Heart right ventricle (tissue), 16 donors: Measurements from ENCODE around the gene NOS1AP. TPM values are rescaled to one million over a fixed set of nuclear protein-coding genes. Genes with fewer than 3 reads are reported as not detected.

ENCODE experiments used
- ATAC-seq, 8 donors: fragments of 200-7000 bp; cut with Tn5 transposase; one replicate each; pipeline ENCODE4 v1.9.1; 2020; ENCODE audit warnings: mild to moderate bottlenecking in 8 of 8, moderate library complexity in 8 of 8, moderate number of reproducible peaks in 1 of 8
- DNase-seq, 2 donors: peaks; one replicate each; pipeline ENCODE4 v3.0.0-alpha.2; 2020
- H3K27ac ChIP-seq, 10 donors: fragments of 200-600 bp; sonication (generic) in 2 of 10; one replicate each; pipeline versions ENCODE4 v1.5.0 to v1.8.0; 2020 to 2022; ENCODE audit warnings: mild to moderate bottlenecking in 3 of 10
- H3K27me3 ChIP-seq, 7 donors: fragments of 200-600 bp; one replicate each; pipeline ENCODE4 v1.8.0; 2021 to 2022; ENCODE audit warnings: mild to moderate bottlenecking in 2 of 7
- H3K36me3 ChIP-seq, 9 donors: fragments of 200-600 bp; sonication (generic) in 1 of 9; one replicate each; pipeline versions ENCODE4 v1.5.0 to v1.8.0; 2020 to 2022; ENCODE audit warnings: mild to moderate bottlenecking in 2 of 9
- H3K4me1 ChIP-seq, 9 donors: fragments of 200-600 bp; sonication (generic) in 1 of 9; one replicate each; pipeline versions ENCODE4 v1.5.0 to v1.8.0; 2020 to 2022; ENCODE audit warnings: mild to moderate bottlenecking in 4 of 9
- H3K4me3 ChIP-seq, 10 donors: fragments of 200-600 bp; sonication (generic) in 2 of 10; one replicate each; pipeline versions ENCODE4 v1.5.0 to v1.8.0; 2020 to 2022; ENCODE audit warnings: mild to moderate bottlenecking in 7 of 10, moderate library complexity in 2 of 10
- H3K9me3 ChIP-seq, 11 donors: fragments of 200-600 bp in 10 of 11; sonication (generic) in 2 of 11; one replicate each; pipeline versions ENCODE4 v1.5.0 to v1.8.0; 2013 to 2022; ENCODE audit warnings: mild to moderate bottlenecking in 2 of 11, control low read depth in 1 of 11, moderate library complexity in 1 of 11
- CTCF ChIP-seq, 9 donors: fragments of 200-600 bp; sonication (generic) in 2 of 9; IDR thresholded peaks; one replicate each; pipeline versions ENCODE4 v1.5.0 to v1.8.0; 2021 to 2022; ENCODE audit warnings: antibody characterized with exemption in 9 of 9, mild to moderate bottlenecking in 5 of 9, moderate library complexity in 1 of 9
- WGBS, 2 donors: extraction: QIAGEN DNeasy Blood & Tissue Kit; methylation state at CpG; one replicate each; pipeline ENCODE4 v1.1.7; 2013; ENCODE audit warnings: inconsistent platforms in 1 of 2; 5-methylcytosine and 5-hydroxymethylcytosine counted together
- intact Hi-C, 10 donors: fragments of 100-400 bp; cut with DNase I; formaldehyde crosslinking; loops; one replicate each; pipeline versions ENCODE4 v1.11.1 to v1.14.2; 2022
- polyA plus RNA-seq, 2 donors: library from polyadenylated mRNA; stranded (reverse); fragments of 200-250 nt; gene quantifications; one replicate each; pipeline ENCODE4 v1.2.3, GENCODE V29; 2013
- total RNA-seq, 10 donors: library from RNA; stranded (reverse); fragmentation: NEBNext Ultra II Directional in 3 of 10; extraction: Animal tissue kit (Norgen Biotek cat#: 25700) in 3 of 10; gene quantifications; one replicate each; pipeline versions ENCODE4 v1.2.1 to v1.2.4, GENCODE V29; 2021 to 2023
- donor health status: Arrhythmogenic right ventricular cardiomyopathy.
- donor health status: ischemic (EF 13 %, LVEDD 7.1; RV severe dilation, severe dysfunction).
- donor health status: healthy with polysubstance abuse.
- donor health status: DM: no; HTN: yes; CAD: no.
- donor health status: DM: no; HTN: no; CAD: no.
- donor health status: ischemic (EF 25% LVEDD 6.9; RV normal size, moderate dysfunction).
- donor health status: ischemic (EF 25% LVEDD 5.7; RV mildly dilated, moderate dysfunction).
- donor health status: healthy.
- donor health status: DM: yes; HTN: yes; CAD: no.
- donor health status: Ischemic cardiomyopathy.
- donor health status: ischemic (EF 35%, LVEDD 5.7; RV mildly dilated, moderate dysfunction).
- donor health status: nonischemic (EF 11% LVEDD 7.7; RV severe dilation, severe dysfunction).
- donor health status: DM: yes; HTN: yes; CAD: no.
- donor health status: PGD.
- donor health status: ischemic (EF 29% LVEDD 5.4; RV normal size, mild dysfunction).
- donor health status: nonischemic (EF 23%, LVEDD 6.1; RV moderate dilation, normal function).

The NOS1AP gene
- total and polyA plus RNA-seq, 12 donors, result 0.19 to 7.1 (median 4.6) TPM

- Histone ChIP-seq H3K4me3 (no peak overlapping the region), H3K27ac (no peak overlapping the region), H3K9me3 (no peaks in the 10 kb centered on the region), H3K4me1 (peaks cover 0 to 4% (median 0%) of the 10 kb centered on the region in 9 donors), H3K27me3 (no peaks in the 10 kb centered on the region), H3K36me3 (no peaks in the 10 kb centered on the region)
- intact Hi-C loops, result no loop called here
- DNase-seq, result no peak
- TF ChIP-seq CTCF (IDR thresholded peaks at IDR 0.05), result no peak
- ATAC-seq, result no peak
- 84 to 90% methylated on average over 8 of the region's 8 CpGs for WGBS, 2 donors
Observed at GRCh38 chr1:162375463-162375862, 306.0 kb downstream of the NOS1AP start.

- H3K27ac ChIP-seq, result no peak within 1 kb of the TSS
- H3K4me3 ChIP-seq, result no peak within 1 kb of the TSS
- H3K9me3 ChIP-seq, result no peaks in the 10 kb centered on the region
- H3K4me1 ChIP-seq, result peaks cover 0 to 4% (median 0%) of the 10 kb centered on the region in 9 donors
- intact Hi-C loops, result no loop called here
- H3K27me3 ChIP-seq, result no peaks in the 10 kb centered on the region
- no peak for ATAC-seq
- no peak for DNase-seq
- 90 to 94% methylated on average over 5 of the region's 5 CpGs for WGBS, 2 donors
- no peak for TF ChIP-seq CTCF (IDR thresholded peaks at IDR 0.05)
- H3K36me3 ChIP-seq, result no peaks in the 10 kb centered on the region
Observed at GRCh38 chr1:162376691-162377090, 307.2 kb downstream of the NOS1AP start, which contains the start of gene SPATA46. Gene SPATA46, minus strand, starts transcription at chr1:162376854. Its CDS starts 64 bp downstream, at chr1:162376790.

- 82 to 91% methylated on average over 6 of the region's 6 CpGs for WGBS, 2 donors
- intact Hi-C loops, result loop anchor here in 1 of 10 donors (10.0 kb wide), 1 partner anchor 85 kb away; no protein-coding TSS in a partner anchor
Observed at GRCh38 chr1:162380061-162380846, 310.8 kb downstream of the NOS1AP start.

DNA sequence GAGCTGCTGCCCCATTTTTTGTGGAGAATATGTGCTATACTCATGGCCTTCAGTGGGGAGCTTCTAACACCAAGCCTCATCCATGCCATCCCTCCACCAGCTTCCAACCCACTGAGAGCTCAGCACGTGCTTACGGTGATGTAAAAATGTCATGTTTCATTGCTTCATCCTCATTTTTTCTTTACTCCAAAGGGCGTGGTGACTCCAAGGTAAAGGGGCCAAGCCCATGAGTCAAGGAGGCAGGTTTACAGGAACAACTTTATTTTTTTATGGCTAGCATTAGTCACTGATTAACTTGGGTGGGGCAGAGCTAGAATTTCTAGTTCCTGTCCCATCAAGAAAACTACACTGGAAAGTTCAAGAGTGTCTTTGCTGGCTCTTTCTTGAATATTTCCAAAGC is 311.9 kb downstream of the NOS1AP start, which contains the start of gene C1orf226:
Gene C1orf226 (plus strand): TSS at position 346 of the 400 bp plus-strand sequence. CDS start 174 bp downstream, outside the sequence.
- ATAC-seq (no peak), DNase-seq (no peak)
- 78 to 97% methylated on average over 3 of the region's 3 CpGs for WGBS, 2 donors
- Histone ChIP-seq H3K27me3 (no peaks in the 10 kb centered on the region), H3K9me3 (no peaks in the 10 kb centered on the region), H3K27ac (no peak within 1 kb of the TSS), H3K4me1 (no peaks in the 10 kb centered on the region), H3K36me3 (no peaks in the 10 kb centered on the region), H3K4me3 (no peak within 1 kb of the TSS)
- intact Hi-C loops, result loop anchor here in 1 of 10 donors (10.0 kb wide), 1 partner anchor 87 kb away; no protein-coding TSS in a partner anchor
- TF ChIP-seq CTCF (IDR thresholded peaks at IDR 0.05), result no peak

More at GRCh38 chr1:162380061-162380846, 310.8 kb downstream of the NOS1AP start:
- no peak for ATAC-seq
- H3K27me3 ChIP-seq, result no peaks in the 10 kb centered on the region
- H3K9me3 ChIP-seq, result no peaks in the 10 kb centered on the region
- no peak for TF ChIP-seq CTCF (IDR thresholded peaks at IDR 0.05)
- H3K4me3 ChIP-seq, result no peak overlapping the region
- H3K27ac ChIP-seq, result no peak overlapping the region
- H3K36me3 ChIP-seq, result no peaks in the 10 kb centered on the region
- no peaks in the 10 kb centered on the region for H3K4me1 ChIP-seq
- DNase-seq, result no peak
